Thyroid gland (tissue), 4 donors: ENCODE measurements around the gene ZMIZ1. TPM values are rescaled to one million over a fixed set of nuclear protein-coding genes. Genes with fewer than 3 reads are reported as not detected.

Experiments used
- DNase-seq, 2 donors: peaks; one replicate each; pipeline ENCODE4 v3.0.0-alpha.2; 2019
- H3K27ac ChIP-seq, 3 donors: fragments of 200-600 bp; sonication (generic); 1 replicate in 2 of 3; 2 replicates in 1 of 3; pipeline ENCODE4 v1.5.1; 2016 to 2019; ENCODE audit warnings: mild to moderate bottlenecking in 1 of 3, moderate library complexity in 1 of 3
- H3K27me3 ChIP-seq: fragments of 200-600 bp; sonication (generic); one replicate; pipeline ENCODE4 v1.5.1; 2019
- H3K36me3 ChIP-seq, 2 donors: fragments of 200-600 bp; sonication (generic); one replicate each; pipeline ENCODE4 v1.5.1; 2016 to 2019
- H3K4me1 ChIP-seq, 2 donors: fragments of 200-600 bp; sonication (generic); one replicate each; pipeline ENCODE4 v1.5.1; 2017 to 2019
- H3K4me3 ChIP-seq, 3 donors: fragments of 200-600 bp; sonication (generic); replicated peaks in 1 of 3; 1 replicate in 2 of 3; 2 replicates in 1 of 3; pipeline ENCODE4 v1.5.1; 2016; ENCODE audit warnings: mild to moderate bottlenecking in 1 of 3
- H3K9me3 ChIP-seq: fragments of 200-600 bp; sonication (generic); one replicate; pipeline ENCODE4 v1.5.1; 2017
- POLR2A ChIP-seq, 2 donors: fragments of 450-650 bp; IDR thresholded peaks; one replicate each; pipeline ENCODE4 v1.6.1; 2017; ENCODE audit warnings: antibody characterized with exemption in 2 of 2, mild to moderate bottlenecking in 2 of 2, moderate library complexity in 1 of 2
- WGBS, 2 donors: methylation state at CpG; one replicate each; pipeline ENCODE4 v1.1.5; 2017; 5-methylcytosine and 5-hydroxymethylcytosine counted together
- intact Hi-C: fragments of 100-400 bp; cut with DNase I; formaldehyde crosslinking; loops from one replicate; pipeline ENCODE4 v1.15.1; 2023
- total RNA-seq, 4 donors: library from RNA; depleted of rRNA; stranded (reverse); fragments of >200 nt; gene quantifications; one replicate each; pipeline ENCODE4 v1.2.3, GENCODE V29; 2016
- TF ChIP-seq, protein P1 (sequence below), 6 experiments: fragments of 200-600 bp in 3 of 6; fragments of 450-650 bp in 3 of 6; sonication (generic) in 3 of 6; IDR thresholded peaks; one replicate each; pipeline ENCODE4 v1.5.1; 2016 to 2019; ENCODE audit warnings: antibody characterized with exemption in 6 of 6, mild to moderate bottlenecking in 2 of 6, inconsistent platforms in 1 of 6, moderate library complexity in 1 of 6

ZMIZ1 gene
- total RNA-seq, 4 donors from 2014 or later, result 59.9 to 128 (median 94.4) TPM

DNA sequence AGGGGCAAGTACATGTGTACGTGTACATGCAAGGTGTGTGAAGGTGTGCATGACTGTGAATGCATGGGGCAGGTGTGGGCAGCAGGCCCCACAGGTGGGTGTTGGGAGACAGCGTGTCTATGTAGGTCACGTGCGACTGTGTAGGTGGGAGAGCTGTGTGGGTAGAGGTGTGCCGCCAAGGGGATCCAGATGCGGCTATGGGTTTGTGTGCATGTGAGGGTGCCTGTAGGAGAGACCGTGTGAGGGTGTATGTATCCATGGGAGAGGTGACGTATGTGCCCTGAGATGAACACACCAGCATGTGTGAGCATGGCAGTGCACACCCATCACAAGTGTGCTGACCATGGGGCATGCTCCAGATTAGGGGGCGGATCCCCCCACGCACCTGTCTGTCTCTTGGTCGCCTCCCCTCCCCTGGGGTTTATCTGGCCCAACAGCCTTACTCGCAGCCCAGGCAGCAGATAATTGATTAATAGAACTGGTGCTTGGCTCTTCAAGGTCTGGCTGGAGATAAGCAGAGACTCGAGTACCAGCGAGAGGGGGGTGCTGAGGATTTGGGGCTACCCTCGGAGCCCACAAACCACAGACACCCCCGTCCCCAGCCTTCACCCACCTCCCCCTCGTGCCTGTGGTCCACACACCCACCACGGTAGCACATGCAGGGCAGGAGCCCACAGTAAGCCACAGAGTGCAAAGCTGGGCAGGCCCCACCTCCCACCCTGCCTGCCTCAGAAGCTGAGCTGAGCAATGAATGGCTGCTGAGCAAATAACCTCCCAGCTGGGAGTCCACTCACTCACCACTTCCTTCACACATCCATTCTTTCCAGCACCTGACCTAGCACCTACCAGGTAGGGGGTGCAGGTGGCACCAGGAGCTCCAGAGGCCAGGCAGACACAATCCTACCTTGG is 41.4 kb upstream of the ZMIZ1 start:
- DNase-seq, result peak in 1 of 2 donors; percentile 1
- no peak for TF ChIP-seq POLR2A (IDR thresholded peaks at IDR 0.05)
- TF ChIP-seq, protein P1, sequence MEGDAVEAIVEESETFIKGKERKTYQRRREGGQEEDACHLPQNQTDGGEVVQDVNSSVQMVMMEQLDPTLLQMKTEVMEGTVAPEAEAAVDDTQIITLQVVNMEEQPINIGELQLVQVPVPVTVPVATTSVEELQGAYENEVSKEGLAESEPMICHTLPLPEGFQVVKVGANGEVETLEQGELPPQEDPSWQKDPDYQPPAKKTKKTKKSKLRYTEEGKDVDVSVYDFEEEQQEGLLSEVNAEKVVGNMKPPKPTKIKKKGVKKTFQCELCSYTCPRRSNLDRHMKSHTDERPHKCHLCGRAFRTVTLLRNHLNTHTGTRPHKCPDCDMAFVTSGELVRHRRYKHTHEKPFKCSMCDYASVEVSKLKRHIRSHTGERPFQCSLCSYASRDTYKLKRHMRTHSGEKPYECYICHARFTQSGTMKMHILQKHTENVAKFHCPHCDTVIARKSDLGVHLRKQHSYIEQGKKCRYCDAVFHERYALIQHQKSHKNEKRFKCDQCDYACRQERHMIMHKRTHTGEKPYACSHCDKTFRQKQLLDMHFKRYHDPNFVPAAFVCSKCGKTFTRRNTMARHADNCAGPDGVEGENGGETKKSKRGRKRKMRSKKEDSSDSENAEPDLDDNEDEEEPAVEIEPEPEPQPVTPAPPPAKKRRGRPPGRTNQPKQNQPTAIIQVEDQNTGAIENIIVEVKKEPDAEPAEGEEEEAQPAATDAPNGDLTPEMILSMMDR (IDR thresholded peaks at IDR 0.05), result no peak
- Histone ChIP-seq H3K9me3 (no peaks in the 10 kb centered on the region), H3K4me1 (peaks cover under 1 to 11% of the 10 kb centered on the region in 2 donors), H3K27me3 (no peaks in the 10 kb centered on the region), H3K36me3 (no peaks in the 10 kb centered on the region), H3K27ac (no peak overlapping the region), H3K4me3 (no peak overlapping the region)
- 85% methylated on average over 17 to 18 of the region's 18 CpGs for WGBS, 2 donors
- intact Hi-C loops, result no loop called here

DNA sequence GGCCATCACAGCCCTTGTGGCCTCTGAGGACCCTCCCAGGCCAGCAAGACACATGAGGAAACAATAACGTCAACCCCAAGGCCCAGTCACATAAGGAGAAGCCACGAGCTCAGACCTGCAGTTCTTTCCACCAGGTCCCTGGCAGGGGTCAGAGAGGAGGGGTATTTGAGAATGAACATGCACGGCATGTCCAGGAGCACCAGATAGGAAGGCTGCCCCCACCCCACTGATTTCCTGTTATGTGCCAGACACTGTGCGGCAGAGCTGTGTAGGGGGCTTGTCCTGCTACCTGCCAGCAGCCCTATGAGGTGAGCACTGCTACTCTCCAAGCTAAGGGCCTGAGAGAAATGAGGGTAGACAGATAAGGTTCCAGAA is 40.7 kb upstream of the ZMIZ1 start:
- Histone ChIP-seq H3K9me3 (no peaks in the 10 kb centered on the region), H3K27me3 (no peaks in the 10 kb centered on the region), H3K36me3 (no peaks in the 10 kb centered on the region), H3K27ac (no peak overlapping the region), H3K4me3 (no peak overlapping the region), H3K4me1 (peaks cover 0 to 7% of the 10 kb centered on the region in 2 donors)
- TF ChIP-seq, protein P1 (IDR thresholded peaks at IDR 0.05), result no peak
- no peak for TF ChIP-seq POLR2A (IDR thresholded peaks at IDR 0.05)
- intact Hi-C loops, result no loop called here
- WGBS, 2 donors, result 67 to 84% methylated on average over 1 to 4 of the region's 4 CpGs
- DNase-seq, result no peak

DNA sequence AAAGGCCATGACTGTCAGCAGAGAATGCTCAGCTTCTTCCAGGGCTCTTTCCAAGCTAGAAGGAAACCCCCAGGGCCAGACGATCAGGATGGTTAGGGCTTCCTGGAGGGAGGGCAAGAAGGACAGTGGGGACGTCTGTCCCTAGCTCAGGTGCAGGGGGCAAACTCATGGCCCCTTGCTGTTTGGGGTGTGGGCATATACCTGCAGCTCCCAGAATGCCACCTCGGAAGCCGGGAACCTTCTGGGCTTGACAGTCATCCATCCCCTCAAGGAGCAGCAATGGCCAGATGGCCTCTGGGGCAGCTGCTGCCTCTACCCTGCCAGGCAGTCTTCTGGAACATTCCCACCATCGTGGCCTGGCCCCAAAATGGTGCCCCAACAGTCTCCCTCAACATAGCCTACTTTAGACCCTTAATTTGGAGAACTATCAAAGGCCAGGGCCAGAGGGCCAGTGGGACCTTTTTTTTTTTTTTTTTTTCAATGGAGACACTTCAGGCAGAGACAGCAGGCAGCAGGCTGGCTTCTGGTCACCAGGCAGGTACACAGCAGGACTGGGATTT is 40.2 kb upstream of the ZMIZ1 start:
- no peak for DNase-seq
- 81 to 91% methylated on average over 3 to 5 of the region's 5 CpGs for WGBS, 2 donors
- Histone ChIP-seq H3K27ac (no peak overlapping the region), H3K4me3 (no peak overlapping the region), H3K9me3 (no peaks in the 10 kb centered on the region), H3K4me1 (peaks cover 0 to 3% of the 10 kb centered on the region in 2 donors), H3K36me3 (no peaks in the 10 kb centered on the region), H3K27me3 (no peaks in the 10 kb centered on the region)
- intact Hi-C loops, result no loop called here
- TF ChIP-seq POLR2A (IDR thresholded peaks at IDR 0.05), result no peak
- TF ChIP-seq, protein P1 (IDR thresholded peaks at IDR 0.05), result no peak

DNA sequence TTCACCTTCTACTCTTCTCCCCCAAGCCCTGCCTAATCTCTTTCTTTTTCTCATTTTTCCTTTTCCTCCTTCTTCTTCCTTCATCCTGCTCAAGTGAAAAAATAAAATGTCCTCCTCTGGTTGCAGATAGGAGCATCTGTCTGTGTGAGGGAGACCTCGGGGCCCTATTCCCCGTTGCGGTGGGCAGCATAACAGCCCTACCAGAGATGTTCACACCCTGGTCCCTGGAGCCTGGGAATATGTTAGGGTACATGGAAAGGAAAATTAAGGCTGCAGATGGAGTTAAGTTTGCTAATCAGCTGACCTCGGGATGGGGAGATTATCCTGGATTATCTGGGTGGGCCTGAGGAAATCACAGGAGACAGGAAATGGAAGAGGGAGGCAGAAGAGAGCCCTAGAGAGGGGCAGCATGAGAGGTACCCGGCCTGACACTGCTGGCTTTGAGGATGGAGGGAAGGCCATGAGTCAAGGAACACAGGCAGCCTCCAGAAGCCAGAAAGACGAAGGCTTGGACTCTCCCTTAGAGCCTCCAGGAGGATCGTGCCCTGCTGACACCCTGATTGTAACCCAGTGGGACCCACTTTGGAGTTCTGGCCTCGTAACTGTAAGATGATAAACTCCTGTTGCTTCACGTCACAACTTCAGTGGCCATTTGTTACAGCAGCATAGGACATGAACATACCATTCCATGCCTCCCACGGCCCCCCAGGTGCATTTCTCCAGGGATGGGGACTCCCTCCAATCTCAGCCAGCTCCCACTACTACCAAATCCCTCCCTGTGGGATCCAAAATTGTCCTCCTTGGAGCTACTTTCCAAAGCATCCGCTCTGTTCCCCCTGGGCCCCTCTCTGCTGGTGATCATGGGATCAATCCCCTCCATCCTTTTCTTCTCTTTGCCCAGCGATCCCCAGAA is 39.0 kb upstream of the ZMIZ1 start:
- no peak for TF ChIP-seq POLR2A (IDR thresholded peaks at IDR 0.05)
- TF ChIP-seq, protein P1 (IDR thresholded peaks at IDR 0.05), result no peak
- H3K36me3 ChIP-seq, result no peaks in the 10 kb centered on the region
- H3K27me3 ChIP-seq, result no peaks in the 10 kb centered on the region
- no peaks in the 10 kb centered on the region for H3K4me1 ChIP-seq
- H3K4me3 ChIP-seq, result no peak overlapping the region
- no peaks in the 10 kb centered on the region for H3K9me3 ChIP-seq
- H3K27ac ChIP-seq, result no peak overlapping the region
- intact Hi-C loops, result no loop called here
- no peak for DNase-seq
- WGBS, 2 donors, result 91 to 92% methylated on average over 12 of the region's 12 CpGs
